Tibial nerve (tissue), 3 donors: ENCODE measurements around the gene PDE1C.

ENCODE experiments used
- CTCF ChIP-seq, 5 experiments: fragments of 200-600 bp in 3 of 5; fragments of 450-650 bp in 2 of 5; sonication (generic) in 3 of 5; IDR thresholded peaks; one replicate each; pipeline ENCODE4 v1.5.1; 2016 to 2019; ENCODE audit warnings: antibody characterized with exemption in 5 of 5, mild to moderate bottlenecking in 3 of 5, moderate library complexity in 2 of 5
- POLR2A ChIP-seq, 2 donors: fragments of 450-650 bp; IDR thresholded peaks; one replicate each; pipeline ENCODE4 v1.6.1; 2017; ENCODE audit warnings: antibody characterized with exemption in 2 of 2, mild to moderate bottlenecking in 2 of 2, moderate library complexity in 2 of 2

GRCh38 chr7:31705377-31705776 lies 364.8 kb downstream of the PDE1C start:
- TF ChIP-seq CTCF (IDR thresholded peaks at IDR 0.05), result no peak
- no peak for TF ChIP-seq POLR2A (IDR thresholded peaks at IDR 0.05)
